CD4-positive, alpha-beta T cell treated with Interleukin-12 subunit alpha and Interleukin-12 subunit beta, for 1 hour (primary cell): ENCODE data around the gene SERINC2.
"Not testable (repeated sequence)": the region's sequence is repeated elsewhere in the genome, so short reads cannot be mapped to it uniquely, and the experiment has no call there.

Experiments used
- DNase-seq: peaks from one replicate; pipeline ENCODE4 v3.0.0-alpha.2; 2020

SERINC2 gene

GRCh38 chr1:31435471-31436409 lies 22.7 kb downstream of the SERINC2 start:
- no peak for DNase-seq

GRCh38 chr1:31436596-31437432 lies 23.8 kb downstream of the SERINC2 start:
- no peak for DNase-seq

- no peak for DNase-seq
These were observed 24.5 kb downstream of the SERINC2 start for GRCh38 chr1:31437433-31438037.

- DNase-seq = no peak
These were observed 26.3 kb downstream of the SERINC2 start for GRCh38 chr1:31439276-31439675.

GRCh38 chr1:31441073-31441472 lies 28.1 kb downstream of the SERINC2 start:
- no peak for DNase-seq

GRCh38 chr1:31441558-31441957 lies 28.5 kb downstream of the SERINC2 start:
- DNase-seq = no peak

- no peak for DNase-seq
These were observed 29.1 kb downstream of the SERINC2 start for GRCh38 chr1:31441970-31442647.

- no peak for DNase-seq
These were observed 29.6 kb downstream of the SERINC2 start for GRCh38 chr1:31442648-31442994.

GRCh38 chr1:31443673-31444072 lies 30.7 kb downstream of the SERINC2 start:
- DNase-seq = no peak

GRCh38 chr1:31444725-31445448 lies 31.9 kb downstream of the SERINC2 start:
- DNase-seq = no peak

- no peak for DNase-seq
These were observed 32.9 kb downstream of the SERINC2 start for GRCh38 chr1:31445951-31446350.

GRCh38 chr1:31447210-31447609 lies 34.2 kb downstream of the SERINC2 start:
- no peak for DNase-seq

GRCh38 chr1:31453384-31454079 lies 40.5 kb downstream of the SERINC2 start:
- no peak for DNase-seq

GRCh38 chr1:31458287-31458896 lies 45.4 kb downstream of the SERINC2 start:
- DNase-seq = no peak

- no peak for DNase-seq
These were observed 47.0 kb downstream of the SERINC2 start for GRCh38 chr1:31460027-31460426.

- DNase-seq = no peak
These were observed 54.1 kb downstream of the SERINC2 start for GRCh38 chr1:31467005-31467674.

- DNase-seq = no peak
These were observed 57.8 kb downstream of the SERINC2 start for GRCh38 chr1:31470794-31471315.

GRCh38 chr1:31471452-31472313 lies 58.7 kb downstream of the SERINC2 start:
- DNase-seq = not testable (repeated sequence)

GRCh38 chr1:31472314-31472651 lies 59.3 kb downstream of the SERINC2 start:
- DNase-seq = not testable (repeated sequence)
